ENCODE results near the gene DYSF. TPM values are rescaled to one million over a fixed set of nuclear protein-coding genes. Genes with fewer than 3 reads are reported as not detected.

Gene DYSF
- total RNA-seq, 1 experiment from 2014 or later, result 5.5 TPM

- H2AFZ ChIP-seq (ENCODE audit: low read length), result peak overlapping the region; percentile 27
- H3K36me3 Mint-ChIP-seq (ENCODE audit: insufficient read depth in 1 of 3, low read depth in 3 of 3), result no peaks in the 10 kb centered on the region
- no peak overlapping the region for H2BK12ac ChIP-seq (ENCODE audit: insufficient read length, low read depth, low read length)
- DNase-seq, result peak; percentile 62
- H3K56ac ChIP-seq (ENCODE audit: insufficient read length, low read depth, low read length), result no peak overlapping the region
- H3K9me3 ChIP-seq (ENCODE audit: control insufficient read depth, low read depth, low read length), result no peaks in the 10 kb centered on the region
- no peak overlapping the region for H2AK5ac ChIP-seq (ENCODE audit: insufficient read length, low read length)
- H3K4me3 Mint-ChIP-seq, result peak overlapping the region; percentile 62 to 73
- H3K23me2 ChIP-seq (ENCODE audit: insufficient read length, low read depth, low read length, poor library complexity, severe bottlenecking), result peaks cover 14% of the 10 kb centered on the region
- H3K79me1 ChIP-seq (ENCODE audit: insufficient read depth, low read depth, low read length, poor library complexity, severe bottlenecking), result no peaks in the 10 kb centered on the region
- H3K4ac ChIP-seq (ENCODE audit: low read depth, low read length), result no peak overlapping the region
- H2BK120ac ChIP-seq (ENCODE audit: low read depth, low read length, poor library complexity, severe bottlenecking), result no peak overlapping the region
- H2BK5ac ChIP-seq (ENCODE audit: insufficient read length, low read length), result no peak overlapping the region
- H2BK15ac ChIP-seq (ENCODE audit: low read depth, low read length), result no peak overlapping the region; the same call in 1 of the 2 replicates
- no peak overlapping the region for H3K27ac ChIP-seq (ENCODE audit: insufficient read length, low read depth, low read length)
- H4K8ac ChIP-seq (replicated peaks; ENCODE audit: insufficient read length, low read depth, low read length), result no peak overlapping the region
- peaks cover 39% of the 10 kb centered on the region for H3K27me3 Mint-ChIP-seq (ENCODE audit: low read depth)
- peak overlapping the region; percentile 73 for H3K4me2 ChIP-seq (ENCODE audit: insufficient read depth, insufficient read length, low read length)
- no peak overlapping the region for H3K18ac ChIP-seq (ENCODE audit: insufficient read length, low read depth, low read length)
- no CpG with 5 or more reads among the region's 78 CpGs for WGBS (ENCODE audit: extremely low coverage, insufficient read length, low lambda C conversion rate)
- H3K23ac ChIP-seq (ENCODE audit: insufficient read length, low read depth, low read length), result no peak overlapping the region
- no peaks in the 10 kb centered on the region for H3K9me3 Mint-ChIP-seq
- H3K4me1 ChIP-seq (ENCODE audit: insufficient read depth, low read length), result no peaks in the 10 kb centered on the region; the same call in 1 of the 2 replicates
- no peak overlapping the region; a peak in 1 of 7 replicates for H3K27ac Mint-ChIP-seq
- H3K27me3 ChIP-seq (ENCODE audit: insufficient read depth, low read length), result peaks cover 58% of the 10 kb centered on the region
- H3K14ac ChIP-seq (ENCODE audit: insufficient read depth, low read length), result no peak overlapping the region; the same call in 1 of the 2 replicates
- no peak overlapping the region for H2BK20ac ChIP-seq (ENCODE audit: low read depth, low read length, poor library complexity, severe bottlenecking)
- H3K4me1 Mint-ChIP-seq, result peaks cover 8 to 12% of the 10 kb centered on the region in 2 experiments
- no peak overlapping the region for H3T11ph ChIP-seq (ENCODE audit: low read length)
- no peak overlapping the region for H4K5ac ChIP-seq (ENCODE audit: insufficient read length, low read depth, low read length)
- no peak for TF ChIP-seq CTCF (conservative IDR thresholded peaks at IDR 0.05)
- no peak overlapping the region for H3K9ac ChIP-seq (ENCODE audit: extremely low read depth, insufficient read length, low read length)
- no peaks in the 10 kb centered on the region for H4K20me1 ChIP-seq (ENCODE audit: control insufficient read depth, insufficient read depth, insufficient read length)
- H4K91ac ChIP-seq (ENCODE audit: insufficient read length, low read depth, low read length), result no peak overlapping the region
- no peaks in the 10 kb centered on the region for H3K79me2 ChIP-seq (ENCODE audit: insufficient read depth, low read length)
These were observed 13.2 kb downstream of the DYSF start for GRCh38 chr2:71466301-71467179.

Measured in H9 (cell line).